Activated CD4-positive, alpha-beta T cell treated with anti-CD3 and anti-CD28 coated beads for 48 hours (primary cell): ENCODE results near the gene SMS.

Source experiments
- DNase-seq: peaks from one replicate; pipeline ENCODE4 v3.0.0-alpha.2; 2020

The SMS gene

DNA sequence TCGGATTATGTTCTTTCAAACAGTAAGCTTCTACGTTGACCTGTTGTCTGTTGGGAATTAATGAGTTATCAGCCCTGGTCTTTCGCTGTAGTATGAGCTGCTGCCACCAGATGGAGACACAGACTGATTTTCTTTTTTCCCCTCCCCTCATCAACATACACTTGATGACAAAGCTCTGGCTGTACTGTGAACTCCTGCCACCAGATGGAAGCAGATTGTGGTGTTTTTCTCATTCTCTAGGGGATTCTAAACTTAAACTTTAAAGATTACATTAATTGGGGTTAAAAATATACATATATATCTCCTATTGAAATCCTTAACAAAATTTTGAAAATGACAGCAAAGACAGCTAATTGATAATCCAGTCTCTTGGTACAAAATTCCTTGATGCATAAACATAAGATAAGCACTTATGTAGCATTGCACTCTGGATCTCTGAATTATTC is 44.8 kb downstream of the SMS start:
- peak; percentile 71 for DNase-seq

DNA sequence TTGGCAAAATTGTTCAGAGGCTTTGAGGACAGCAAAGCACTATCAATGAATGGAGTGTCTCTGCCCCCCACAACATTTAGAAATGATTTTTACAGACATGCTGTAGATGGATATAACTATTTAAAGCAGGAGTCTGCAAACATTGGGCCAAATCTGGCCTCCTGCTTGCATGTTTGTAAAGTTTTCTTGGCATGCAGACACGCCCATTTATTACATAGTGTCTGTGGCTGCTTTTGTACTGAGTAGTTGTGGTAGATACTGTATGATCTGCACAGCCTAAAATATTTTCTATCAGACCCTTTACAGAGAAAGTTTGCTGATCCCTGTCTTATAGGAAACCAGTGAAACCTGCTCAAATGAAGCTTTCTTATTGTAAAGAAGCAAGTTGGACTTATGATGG is 46.1 kb downstream of the SMS start:
- no peak for DNase-seq

DNA sequence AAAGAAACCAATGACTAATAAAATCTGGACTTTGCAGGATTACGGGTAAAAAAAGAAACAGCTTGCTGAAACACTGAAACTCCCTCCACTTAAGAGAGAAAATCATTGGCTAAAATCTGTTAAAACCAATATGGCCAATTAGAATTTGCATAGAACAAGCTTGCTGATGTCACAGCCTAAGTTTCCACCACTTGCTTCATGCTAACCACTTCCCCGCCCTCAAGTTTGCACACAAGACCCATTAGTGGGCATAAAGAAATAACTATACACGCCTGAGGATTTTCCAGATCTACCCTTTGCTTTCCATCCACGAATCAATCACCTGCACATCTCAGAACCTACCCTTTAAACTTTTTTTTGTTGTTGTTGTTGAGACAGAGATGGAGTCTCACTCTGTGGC is 48.9 kb downstream of the SMS start:
- DNase-seq: peak; percentile 30

DNA sequence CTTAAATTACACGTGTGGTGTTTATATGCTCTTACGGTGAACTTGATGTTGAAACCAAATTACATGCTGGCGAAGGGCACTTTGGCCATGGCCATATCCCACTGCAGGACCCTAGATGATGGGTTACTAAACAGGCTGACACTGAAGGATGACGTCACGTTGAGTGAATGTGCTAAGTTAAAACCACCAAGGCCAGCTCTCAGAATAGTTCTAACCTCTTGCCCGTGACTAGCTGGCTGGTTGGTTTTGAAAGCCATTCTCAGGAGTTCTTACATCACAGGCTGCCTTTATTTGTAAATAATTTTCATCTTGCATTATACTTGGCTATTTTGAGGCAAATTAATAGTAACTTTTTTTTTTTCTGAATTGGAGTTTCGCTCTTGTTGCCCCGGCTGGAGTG is 50.3 kb downstream of the SMS start:
- DNase-seq: no peak

DNA sequence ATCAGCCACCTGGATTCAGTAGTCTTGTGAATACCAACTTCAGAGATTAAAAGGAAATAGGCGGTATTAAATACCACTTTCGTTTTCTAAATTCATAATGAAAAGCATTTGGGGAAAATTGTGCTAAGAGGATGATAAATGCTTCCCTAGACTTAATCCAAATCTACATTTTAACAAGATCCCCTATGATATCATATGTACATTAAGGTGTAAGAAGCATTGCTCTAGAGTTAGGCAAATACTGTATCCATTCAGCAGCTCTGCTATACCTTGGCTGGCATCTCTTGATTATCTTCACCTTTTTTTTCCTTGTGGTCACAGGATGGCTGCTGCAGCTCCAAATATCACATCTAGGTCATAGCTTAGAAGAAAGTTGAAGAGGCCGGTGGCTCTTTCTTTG is 51.0 kb downstream of the SMS start:
- no peak for DNase-seq

DNA sequence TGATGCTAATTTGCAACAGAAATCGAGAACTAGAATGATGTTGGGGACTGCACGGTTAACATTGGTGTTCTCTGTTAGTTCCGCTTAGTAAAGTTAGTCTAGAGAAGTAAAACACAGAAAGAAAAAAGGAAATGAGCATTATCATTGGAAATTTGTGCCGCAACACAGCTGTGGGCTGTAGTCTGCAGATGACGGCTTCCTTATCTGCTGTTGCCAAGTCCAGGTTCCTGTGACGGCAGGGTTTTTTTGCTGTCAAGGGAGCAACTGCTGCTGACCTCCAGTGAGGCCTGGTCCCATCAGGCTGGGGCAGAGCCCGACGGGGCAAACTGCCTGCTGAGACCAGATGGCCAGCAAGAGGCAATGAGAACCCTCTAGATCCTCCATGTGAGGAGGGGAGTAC is 52.8 kb downstream of the SMS start:
- DNase-seq: no peak

DNA sequence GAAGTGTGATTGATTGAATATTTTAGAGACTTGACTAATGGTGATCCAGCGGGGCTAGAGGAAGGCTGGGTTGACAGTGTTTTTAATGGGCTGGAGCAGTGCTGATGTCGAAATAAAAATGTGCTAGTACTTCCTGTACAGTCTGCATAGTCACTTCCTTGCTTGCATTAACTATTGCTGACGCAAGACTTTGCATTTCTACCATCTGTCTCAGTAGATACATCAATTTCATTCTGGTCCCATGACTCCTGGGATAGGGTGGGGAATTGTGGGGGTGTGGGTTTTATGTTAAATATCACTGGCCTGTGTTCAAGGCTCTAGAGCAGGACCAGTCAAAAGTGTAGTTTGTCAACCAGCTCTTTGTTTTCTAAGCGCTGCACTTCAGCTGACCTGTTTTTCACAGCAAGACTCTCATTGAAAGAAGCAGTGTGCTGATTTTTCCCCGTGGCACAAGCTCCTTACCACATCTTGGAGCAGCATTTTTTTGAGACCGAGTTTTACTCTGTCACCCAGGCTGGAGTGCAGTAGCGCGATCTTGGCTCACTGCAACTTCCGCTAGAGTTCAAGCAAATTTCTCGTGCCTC is 56.5 kb downstream of the SMS start:
- DNase-seq: no peak

DNA sequence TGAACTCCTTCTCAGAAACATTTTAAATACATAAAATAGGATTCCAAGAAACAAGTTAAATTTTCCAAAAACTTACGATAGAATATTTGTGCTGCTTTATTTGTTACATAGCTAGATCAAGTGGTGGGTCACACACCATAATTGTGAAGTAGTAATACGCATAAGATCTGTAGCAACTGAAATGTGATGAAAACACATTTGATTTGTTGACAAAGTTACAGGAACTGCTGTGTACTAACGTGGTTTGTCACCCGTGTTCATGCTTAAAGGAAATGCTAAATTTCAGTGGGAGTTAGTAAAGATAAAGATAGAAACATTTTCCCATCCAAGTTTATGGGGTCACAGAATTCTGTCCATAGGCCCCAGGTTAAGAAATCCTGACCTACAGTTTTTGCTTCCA is 57.5 kb downstream of the SMS start:
- DNase-seq: no peak

DNA sequence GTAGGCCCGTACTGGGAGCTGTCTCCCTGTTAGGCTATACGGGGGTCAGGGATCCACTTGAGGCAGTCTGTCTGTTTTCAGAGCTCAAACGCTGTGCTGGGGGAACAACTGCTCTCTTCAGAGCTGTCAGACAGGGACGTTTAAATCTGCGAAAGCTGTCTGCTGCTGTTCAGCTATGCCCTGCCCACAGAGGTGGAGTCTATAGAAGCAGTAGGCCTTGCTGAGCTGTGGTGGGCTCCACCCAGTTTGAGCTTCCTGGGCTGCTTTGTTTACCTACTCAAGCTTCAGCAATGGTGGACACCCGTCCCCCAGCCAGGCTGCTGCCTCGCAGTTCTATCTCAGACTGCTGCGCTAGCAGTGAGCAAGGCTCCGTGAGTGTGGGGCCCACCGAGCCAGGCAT is 64.4 kb downstream of the SMS start:
- no peak for DNase-seq

DNA sequence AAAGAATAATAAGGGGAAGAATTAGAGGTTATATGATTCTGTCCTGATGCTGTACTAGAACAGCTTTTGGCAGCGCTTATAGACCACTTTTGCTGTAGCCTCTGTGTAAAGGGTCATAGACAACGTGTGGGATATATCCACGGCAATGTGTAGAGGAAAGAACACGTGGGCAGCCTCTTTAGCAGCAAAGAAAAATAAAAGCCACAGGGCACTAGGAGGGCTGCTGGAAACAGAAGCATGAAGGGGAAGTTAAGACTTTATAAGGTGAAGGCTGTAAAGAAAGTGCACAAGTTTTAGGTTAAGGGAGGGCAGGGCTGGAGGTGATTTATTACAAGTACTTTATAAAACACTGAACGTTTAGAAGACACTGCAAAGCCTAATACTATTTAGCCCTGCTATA is 71.5 kb downstream of the SMS start:
- no peak for DNase-seq

DNA sequence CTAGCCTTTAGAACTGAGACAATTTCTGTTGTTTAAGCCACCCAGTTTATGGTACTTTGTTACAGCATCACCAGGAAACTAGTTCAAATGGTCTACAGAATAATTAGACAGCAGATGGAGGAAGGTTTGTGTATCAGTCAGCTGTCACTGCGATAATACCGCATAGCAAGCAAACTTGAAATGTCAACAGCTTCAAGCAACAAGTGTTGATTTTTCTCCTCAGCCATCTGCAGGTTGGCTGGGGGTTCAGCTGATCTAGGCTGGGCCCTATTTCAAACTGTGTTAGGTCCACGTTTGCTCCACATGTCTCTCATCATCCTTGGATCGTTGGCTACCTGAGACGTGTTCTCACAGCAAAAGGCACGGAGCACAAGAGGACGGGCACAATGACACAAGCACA is 72.4 kb downstream of the SMS start:
- no peak for DNase-seq

DNA sequence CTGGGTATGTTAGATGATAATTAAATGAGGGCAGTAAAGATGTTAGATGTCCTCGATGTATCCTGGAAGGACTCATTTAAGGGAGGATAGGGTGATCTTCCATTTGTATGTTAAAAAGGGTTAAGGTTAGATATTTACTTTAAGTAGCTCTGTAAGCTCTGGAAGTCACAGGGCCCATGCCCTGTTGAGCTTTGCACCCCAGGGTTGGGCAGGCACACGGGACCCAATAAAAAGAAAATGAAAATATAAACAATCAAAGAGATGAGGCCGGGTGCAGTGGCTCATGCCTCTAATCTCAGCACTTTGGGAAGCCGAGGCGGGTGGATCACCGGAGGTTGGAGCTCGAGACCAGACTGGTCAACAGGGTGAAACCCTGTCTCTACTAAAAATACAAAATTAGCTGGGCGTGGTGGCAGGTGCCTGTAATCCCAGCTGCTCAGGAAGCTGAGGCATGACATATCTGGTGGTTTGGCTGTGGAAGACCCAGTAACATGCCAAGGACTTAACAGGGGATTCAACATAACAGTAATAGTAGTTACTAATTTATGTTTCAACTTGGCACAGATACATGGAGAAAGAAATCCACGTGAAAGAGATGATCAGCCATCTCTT is 74.7 kb downstream of the SMS start:
- no peak for DNase-seq

DNA sequence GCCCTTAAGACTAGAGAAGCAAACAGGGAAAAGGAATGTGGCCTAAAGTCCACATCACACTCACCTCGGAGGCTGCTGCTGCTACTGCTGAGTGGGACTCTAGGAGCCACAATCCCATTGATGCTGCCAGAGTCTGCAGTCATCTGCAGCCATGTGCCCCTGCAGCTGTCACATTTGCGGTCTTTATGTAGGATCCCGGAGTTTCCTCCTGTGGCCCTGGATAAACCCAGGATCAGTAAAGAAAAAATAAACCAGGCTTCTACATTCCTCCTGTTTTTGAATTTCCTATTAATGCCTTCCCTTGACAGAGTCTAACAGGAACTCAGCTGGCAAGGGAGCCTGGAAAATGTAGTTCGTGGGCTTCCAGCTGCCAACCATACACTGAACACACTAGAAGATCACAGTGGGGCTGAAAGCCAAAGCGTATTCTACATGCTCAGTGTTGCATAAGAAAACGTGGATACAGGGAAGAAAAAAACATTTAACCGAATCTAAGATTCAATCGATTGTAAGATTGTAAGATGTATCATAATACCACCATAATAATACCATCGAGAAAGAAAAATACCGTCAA is 81.3 kb downstream of the SMS start:
- no peak for DNase-seq

DNA sequence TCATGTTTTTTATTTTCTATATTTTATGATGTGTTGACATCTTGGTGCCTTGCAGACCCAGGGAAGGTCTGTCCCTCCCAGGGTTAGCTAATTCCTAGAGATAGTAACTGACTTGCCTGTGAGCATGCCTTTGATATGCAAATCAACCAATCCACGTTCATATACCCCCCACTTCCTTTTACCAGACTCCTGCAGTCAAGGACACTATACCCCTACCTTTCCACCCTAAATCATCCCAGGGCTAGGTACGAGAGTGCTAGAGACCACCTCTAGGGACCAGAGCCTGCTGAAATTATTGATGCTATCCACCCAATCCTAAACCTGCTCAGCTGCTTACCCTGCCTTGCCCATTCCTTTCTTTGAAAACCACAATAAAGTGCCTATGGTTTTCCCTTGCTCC is 84.1 kb downstream of the SMS start:
- DNase-seq: no peak

DNA sequence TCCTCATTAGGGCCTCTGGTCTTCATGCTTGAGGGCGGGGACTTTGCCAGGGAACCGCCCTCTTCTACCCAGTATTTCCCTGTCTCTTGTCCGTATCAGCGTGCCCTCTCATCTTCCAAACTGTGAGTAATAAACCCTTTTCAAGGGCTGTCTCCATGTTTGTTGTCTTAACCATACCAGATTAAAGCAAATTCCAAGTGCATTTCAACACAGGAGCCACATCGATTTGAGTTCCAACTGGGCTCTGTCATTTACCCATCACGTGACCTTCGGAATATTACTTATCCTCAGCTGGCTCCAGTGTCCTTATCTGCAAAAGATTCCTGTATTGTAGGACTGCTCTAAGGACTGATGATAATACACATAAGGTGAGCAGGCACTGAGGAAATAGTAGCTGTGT is 85.2 kb downstream of the SMS start:
- DNase-seq: no peak

DNA sequence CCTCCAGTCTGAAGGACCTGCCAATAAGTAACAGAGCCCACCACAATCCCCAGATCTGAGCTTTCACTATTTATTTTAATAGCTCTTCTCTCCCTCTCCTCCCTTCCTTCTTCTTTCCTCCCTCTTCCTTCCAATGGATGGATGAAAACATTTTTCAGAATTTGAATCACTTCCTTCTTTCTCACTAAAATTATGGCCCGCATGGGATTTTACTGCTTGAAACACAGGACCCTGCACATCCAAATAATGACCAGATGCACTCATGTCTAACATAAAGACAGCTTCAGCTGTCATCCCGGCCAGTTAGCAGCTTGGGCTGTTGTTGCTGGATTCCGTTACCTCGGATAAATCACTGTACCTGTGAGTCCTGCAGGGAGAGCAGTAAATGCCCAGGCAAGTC is 86.2 kb downstream of the SMS start:
- DNase-seq: no peak

DNA sequence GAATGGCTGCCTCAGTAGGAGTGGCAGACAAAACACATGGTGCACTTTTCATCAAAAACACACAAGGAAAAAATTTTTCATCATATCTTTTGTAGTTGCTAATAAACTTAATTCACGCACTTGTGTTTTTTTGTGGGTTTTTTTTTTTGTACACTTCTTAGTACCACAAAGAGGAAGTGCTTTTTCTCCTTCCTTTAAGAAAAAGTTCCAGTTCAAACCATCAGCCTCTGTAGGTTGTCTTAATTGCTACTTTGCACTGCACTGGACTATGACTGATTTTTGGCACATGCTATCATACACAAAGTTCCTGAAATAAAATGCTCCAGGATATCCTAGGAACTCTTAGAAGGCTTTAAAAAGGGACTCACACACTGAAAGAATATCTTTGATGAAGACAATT is 91.6 kb downstream of the SMS start, which contains the start of gene PHEX:
PHEX (plus strand) TSS at position 242 of the 400 bp plus-strand sequence. CDS start 681 bp downstream, outside the sequence.
- DNase-seq: no peak

DNA sequence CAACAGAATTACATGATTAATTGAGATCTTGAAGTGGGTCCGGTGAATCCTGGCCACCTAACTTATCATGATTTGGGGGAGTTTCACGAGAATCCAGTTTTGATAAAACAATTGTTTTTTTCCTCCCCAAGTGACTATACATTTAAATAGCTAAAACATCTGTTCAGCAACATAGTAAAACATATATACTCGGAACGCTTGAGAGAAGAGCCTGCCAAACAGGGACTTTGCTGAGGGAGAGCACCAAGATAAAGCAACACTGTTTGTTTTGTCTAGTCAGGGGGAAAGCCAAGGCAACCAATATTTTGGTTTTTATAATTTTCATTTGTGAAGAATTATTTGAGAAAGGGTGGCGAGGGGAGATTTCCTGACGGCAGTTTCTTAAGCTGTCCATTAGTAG is 92.0 kb downstream of the SMS start:
- DNase-seq: no peak

DNA sequence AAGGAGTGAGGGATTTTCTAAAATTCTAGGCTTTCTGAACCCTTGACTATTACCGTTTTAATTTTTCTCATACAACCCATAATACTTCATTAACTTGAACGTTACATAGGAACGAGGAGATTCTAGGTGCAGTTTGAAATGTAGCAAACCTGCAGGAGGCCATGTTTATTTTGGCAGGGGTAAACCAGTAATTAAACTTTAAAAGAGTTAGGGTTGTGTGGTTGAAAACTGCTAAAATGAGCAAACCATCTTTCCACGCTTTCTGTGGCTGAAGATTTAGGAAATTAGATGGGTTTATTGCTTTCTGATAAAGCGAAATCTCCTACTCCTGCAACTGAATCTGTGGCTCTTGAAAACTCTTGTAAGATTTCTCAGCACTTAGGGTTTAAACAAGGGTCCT is 93.3 kb downstream of the SMS start:
- no peak for DNase-seq

DNA sequence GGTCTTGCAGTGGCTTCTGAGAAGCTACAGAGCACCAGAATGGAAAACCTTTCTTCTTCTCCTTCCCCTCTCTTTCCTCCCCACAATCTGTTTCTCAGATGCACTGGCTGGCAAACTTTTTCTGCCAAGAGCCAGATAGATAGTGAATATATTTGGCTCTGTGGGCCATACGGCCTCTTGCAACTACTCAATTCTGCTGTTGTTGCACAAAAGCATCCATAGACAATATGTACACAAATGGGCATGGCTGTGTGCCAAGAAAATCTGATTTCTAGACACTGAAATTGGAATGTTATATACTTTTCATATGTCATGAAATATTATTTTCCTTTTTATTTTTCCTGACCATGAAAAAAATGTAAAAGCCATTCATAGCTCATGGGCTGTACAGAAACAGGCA is 94.7 kb downstream of the SMS start:
- DNase-seq: no peak

DNA sequence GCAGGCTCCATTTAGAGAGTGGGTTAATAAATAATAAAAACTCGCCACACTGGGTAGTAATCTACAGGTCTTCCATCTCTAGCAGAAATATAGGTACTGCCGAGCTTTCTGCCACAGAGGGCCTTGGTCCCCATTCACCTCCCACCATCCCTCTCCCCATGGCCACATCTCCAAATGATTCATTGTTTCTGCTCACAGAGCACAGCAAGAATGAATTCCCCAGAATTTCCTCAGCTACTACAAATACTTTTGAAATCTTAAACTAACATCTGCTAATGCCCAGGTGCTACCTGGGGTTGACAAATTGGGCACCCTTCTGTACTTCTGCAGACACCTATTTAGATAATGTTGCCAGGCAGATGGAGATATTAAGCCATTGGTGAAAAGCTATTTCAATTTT is 96.7 kb downstream of the SMS start:
- DNase-seq: peak; percentile 17

DNA sequence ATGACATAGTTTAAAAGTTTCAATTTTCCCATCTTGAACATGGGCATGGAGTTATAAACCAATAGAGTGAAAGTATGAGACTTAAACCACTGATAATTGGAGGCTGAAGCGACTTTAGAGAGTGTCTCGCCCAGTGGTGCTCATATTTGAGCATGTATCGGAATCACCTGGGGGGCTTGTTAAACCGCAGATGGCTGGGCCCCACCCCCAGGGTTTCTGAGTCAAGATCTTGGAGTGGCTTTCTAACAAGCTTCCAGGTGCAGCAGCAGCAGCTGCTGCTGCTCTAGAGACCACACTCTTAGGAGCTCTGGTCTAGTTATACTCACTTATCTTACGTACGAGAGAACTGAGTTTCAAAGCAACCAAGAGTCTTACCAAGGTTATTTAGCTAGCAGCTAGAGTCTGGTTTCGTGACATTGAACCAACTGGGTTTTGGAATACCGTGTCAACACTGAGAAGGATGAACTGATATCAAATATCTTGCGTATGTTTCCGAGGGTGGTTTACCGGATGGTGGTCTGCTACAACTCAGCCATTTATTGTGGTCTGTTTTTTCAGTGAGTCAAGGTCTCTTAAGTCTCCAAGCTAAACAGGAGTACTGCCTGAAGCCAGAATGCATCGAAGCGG is 97.5 kb downstream of the SMS start:
- DNase-seq: no peak

DNA sequence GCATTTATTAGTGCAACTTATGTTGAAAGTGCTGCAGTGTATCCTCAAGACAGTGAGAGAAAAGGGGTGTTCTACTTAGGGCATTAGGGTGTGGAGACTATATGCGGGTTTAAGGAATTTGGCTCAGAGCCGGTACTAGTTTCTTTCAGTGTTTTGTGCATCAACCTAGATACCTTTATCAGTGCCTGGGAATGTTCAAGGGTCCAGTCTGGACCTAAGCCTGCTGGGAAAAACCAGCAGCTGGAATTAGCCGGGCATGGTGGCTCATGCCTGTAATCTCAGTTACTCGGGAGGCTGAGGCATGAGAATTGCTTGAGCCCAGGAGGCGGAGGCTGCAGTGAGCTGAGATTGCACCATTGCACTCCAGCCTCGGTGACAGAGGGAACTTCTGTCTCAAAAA is 99.0 kb downstream of the SMS start:
- no peak for DNase-seq

DNA sequence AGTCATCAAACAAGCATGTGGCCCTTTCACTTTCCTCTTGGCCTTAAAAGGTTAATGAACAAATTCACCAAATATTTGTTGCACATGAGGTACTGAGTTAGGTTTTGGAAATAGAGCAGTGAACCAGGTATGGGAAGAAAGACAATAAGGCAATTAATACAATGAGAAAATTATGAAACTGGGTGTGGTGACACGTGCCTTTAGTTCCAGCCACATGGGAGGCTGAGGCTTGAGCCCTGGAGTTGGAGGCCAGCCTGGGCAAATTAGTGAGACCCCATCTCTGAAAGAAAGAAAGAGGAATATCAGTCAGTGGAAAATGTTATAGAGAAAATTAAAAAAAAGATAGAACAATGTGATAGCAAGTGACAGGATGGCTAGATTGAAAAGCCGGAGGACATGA is 99.7 kb downstream of the SMS start:
- no peak for DNase-seq
